Prostate gland (tissue), 2 donors: ENCODE measurements around the gene EPHB2.

Source experiments
- CTCF ChIP-seq, 4 experiments: fragments of 200-600 bp in 2 of 4; fragments of 450-650 bp in 2 of 4; sonication (generic) in 2 of 4; IDR thresholded peaks; 1 replicate in 3 of 4; 2 replicates in 1 of 4; pipeline ENCODE4 v1.5.1; 2016 to 2019; ENCODE audit warnings: antibody characterized with exemption in 4 of 4, mild to moderate bottlenecking in 2 of 4, moderate library complexity in 2 of 4
- POLR2A ChIP-seq: fragments of 450-650 bp; IDR thresholded peaks from one replicate; pipeline ENCODE4 v1.6.1; 2016; ENCODE audit warnings: antibody characterized with exemption, mild to moderate bottlenecking
- POLR2AphosphoS5 ChIP-seq: sonication (generic); formaldehyde crosslinking; IDR thresholded peaks from one replicate; pipeline ENCODE4 v1.6.1; 2017; ENCODE audit warnings: antibody characterized with exemption

- no peak for TF ChIP-seq CTCF (IDR thresholded peaks at IDR 0.05)
- no peak for TF ChIP-seq POLR2AphosphoS5
- TF ChIP-seq POLR2A: no peak
These were observed 67.8 kb downstream of the EPHB2 start for GRCh38 chr1:22778408-22778807.
